Lung (tissue), 12 donors: ENCODE data around the gene PTTG1IP. TPM values are rescaled to one million over a fixed set of nuclear protein-coding genes. Genes with fewer than 3 reads are reported as not detected.

ENCODE experiments used
- ATAC-seq: fragments of 200-7000 bp; cut with Tn5 transposase; one replicate; pipeline ENCODE4 v1.9.1; 2020; ENCODE audit warnings: moderate number of reproducible peaks; ENCODE audit not compliant: insufficient read depth, low FRiP score
- DNase-seq, 3 donors: peaks; one replicate each; pipeline ENCODE4 v3.0.0-alpha.2; 2013 to 2017
- H3K27ac ChIP-seq, 2 donors: one replicate each; pipeline ENCODE4 v1.5.1; 2013; ENCODE audit warnings: mild to moderate bottlenecking in 2 of 2, moderate library complexity in 2 of 2, control low read depth in 1 of 2, inconsistent platforms in 1 of 2, low read depth in 1 of 2, low read length in 1 of 2
- H3K27me3 ChIP-seq, 3 donors: one replicate each; pipeline ENCODE4 v1.5.1; 2013; ENCODE audit warnings: low read length in 2 of 3; ENCODE audit not compliant: control insufficient read depth in 3 of 3, insufficient read depth in 3 of 3
- H3K36me3 ChIP-seq, 4 donors: one replicate each; pipeline ENCODE4 v1.5.1; 2013; ENCODE audit warnings: low read length in 4 of 4, mild to moderate bottlenecking in 1 of 4, moderate library complexity in 1 of 4; ENCODE audit not compliant: control insufficient read depth in 4 of 4, insufficient read depth in 4 of 4
- H3K4me1 ChIP-seq, 5 donors: one replicate each; pipeline ENCODE4 v1.5.1; 2013; ENCODE audit warnings: low read length in 5 of 5, mild to moderate bottlenecking in 2 of 5, moderate library complexity in 1 of 5; ENCODE audit not compliant: control insufficient read depth in 5 of 5, insufficient read depth in 5 of 5
- H3K4me3 ChIP-seq: one replicate; pipeline ENCODE4 v1.5.1; 2013; ENCODE audit warnings: mild to moderate bottlenecking, control low read depth, moderate library complexity
- H3K9ac ChIP-seq, 2 donors: one replicate each; pipeline ENCODE4 v1.5.1; 2013; ENCODE audit warnings: low read length in 2 of 2, control low read depth in 1 of 2; ENCODE audit not compliant: insufficient read depth in 1 of 2
- H3K9me3 ChIP-seq, 4 donors: one replicate each; pipeline ENCODE4 v1.5.1; 2013; ENCODE audit warnings: low read length in 3 of 4, mild to moderate bottlenecking in 1 of 4, moderate library complexity in 1 of 4; ENCODE audit not compliant: control insufficient read depth in 4 of 4, insufficient read depth in 3 of 4
- CTCF ChIP-seq: IDR thresholded peaks from 2 replicates; pipeline ENCODE4 v1.5.1; 2012; ENCODE audit warnings: mild to moderate bottlenecking; ENCODE audit errors: control extremely low read depth, extremely low read depth
- WGBS, 2 donors: extraction: QIAGEN DNeasy Blood & Tissue Kit; methylation state at CpG; one replicate each; pipeline ENCODE4 v1.1.7; 2013; 5-methylcytosine and 5-hydroxymethylcytosine counted together
- polyA plus RNA-seq, 2 donors: library from polyadenylated mRNA; stranded (reverse); fragments of 200-250 nt; gene quantifications; one replicate each; pipeline ENCODE4 v1.2.1, GENCODE V29; 2013
- total RNA-seq, 2 donors: library from RNA; depleted of rRNA in 1 of 2; stranded (reverse); fragments of >200 nt in 1 of 2; gene quantifications; one replicate each; pipeline ENCODE4 v1.2.1, GENCODE V29; 2014 to 2021
- donor health status: control.
- donor health status: control.
- donor health status: Bipolar disorder and iron deficiency.
- donor health status: healthy.
- donor health status: DM: yes; HTN: yes; CAD: no.

The PTTG1IP gene
- total and polyA plus RNA-seq, 4 donors = 139 to 247 (median 226) TPM

- TF ChIP-seq CTCF = no peak
- 85 to 88% methylated on average over 12 of the region's 12 CpGs for WGBS, 2 donors
- peaks cover 0 to 11% (median 3%) of the 10 kb centered on the region in 5 donors for H3K4me1 ChIP-seq
- no peak overlapping the region for H3K4me3 ChIP-seq
- H3K27me3 ChIP-seq = peaks cover 0 to 19% (median 14%) of the 10 kb centered on the region in 3 donors
- no peaks in the 10 kb centered on the region for H3K36me3 ChIP-seq
- H3K9ac ChIP-seq = no peak overlapping the region
- DNase-seq = no peak
- H3K27ac ChIP-seq = no peak overlapping the region
- peaks cover 0 to 3% (median 0%) of the 10 kb centered on the region in 4 donors for H3K9me3 ChIP-seq
- no peak for ATAC-seq
Measured at GRCh38 chr21:44918107-44918470, 44.6 kb upstream of the PTTG1IP start.

GRCh38 chr21:44917446-44918106, 44.1 kb upstream of the PTTG1IP start:
- TF ChIP-seq CTCF = no peak
- WGBS, 2 donors = 88 to 93% methylated on average over 15 of the region's 15 CpGs
- DNase-seq (no peak), ATAC-seq (no peak)
- peaks cover 0 to 11% (median 3%) of the 10 kb centered on the region in 5 donors for H3K4me1 ChIP-seq
- H3K4me3 ChIP-seq = no peak overlapping the region
- H3K9ac ChIP-seq = no peak overlapping the region
- peaks cover 0 to 14% (median 9%) of the 10 kb centered on the region in 3 donors for H3K27me3 ChIP-seq
- H3K27ac ChIP-seq = no peak overlapping the region
- H3K9me3 ChIP-seq = peaks cover 0 to 3% (median 0%) of the 10 kb centered on the region in 4 donors
- H3K36me3 ChIP-seq = no peaks in the 10 kb centered on the region

- ATAC-seq (no peak), DNase-seq (no peak)
- peaks cover 0 to 3% (median 0%) of the 10 kb centered on the region in 4 donors for H3K9me3 ChIP-seq
- 47 to 74% methylated on average over 7 of the region's 7 CpGs for WGBS, 2 donors
- H3K36me3 ChIP-seq = no peaks in the 10 kb centered on the region
- H3K27ac ChIP-seq = no peak overlapping the region
- no peak overlapping the region for H3K4me3 ChIP-seq
- H3K27me3 ChIP-seq = peaks cover 0 to 13% (median 9%) of the 10 kb centered on the region in 3 donors
- no peak for TF ChIP-seq CTCF
- no peak overlapping the region for H3K9ac ChIP-seq
- H3K4me1 ChIP-seq = peaks cover 0 to 11% (median 3%) of the 10 kb centered on the region in 5 donors
Measured at GRCh38 chr21:44916965-44917364, 43.5 kb upstream of the PTTG1IP start.
